ENCODE results near the gene PELI2. TPM values are rescaled to one million over a fixed set of nuclear protein-coding genes. Genes with fewer than 3 reads are reported as not detected.

The PELI2 gene
- total RNA-seq, 2 donors from 2014 or later, result 3.0 to 3.7 TPM

GRCh38 chr14:56115976-56116893 lies 2.0 kb upstream of the PELI2 start:
- DNase-seq (no peak), ATAC-seq (no peak)
- intact Hi-C loops (cut with DNase I), result loop anchor here (10.0 kb wide), 3 partner anchors 219 to 401 kb away; no protein-coding TSS in a partner anchor

GRCh38 chr14:56118611-56119181 lies 485 bp downstream of the PELI2 start:
- ATAC-seq (peak; percentile 60 to 62), DNase-seq (peak; percentile 51)
- intact Hi-C loops (cut with DNase I), result loop anchor here (10.0 kb wide), 3 partner anchors 216 to 404 kb away; no protein-coding TSS in a partner anchor

DNA sequence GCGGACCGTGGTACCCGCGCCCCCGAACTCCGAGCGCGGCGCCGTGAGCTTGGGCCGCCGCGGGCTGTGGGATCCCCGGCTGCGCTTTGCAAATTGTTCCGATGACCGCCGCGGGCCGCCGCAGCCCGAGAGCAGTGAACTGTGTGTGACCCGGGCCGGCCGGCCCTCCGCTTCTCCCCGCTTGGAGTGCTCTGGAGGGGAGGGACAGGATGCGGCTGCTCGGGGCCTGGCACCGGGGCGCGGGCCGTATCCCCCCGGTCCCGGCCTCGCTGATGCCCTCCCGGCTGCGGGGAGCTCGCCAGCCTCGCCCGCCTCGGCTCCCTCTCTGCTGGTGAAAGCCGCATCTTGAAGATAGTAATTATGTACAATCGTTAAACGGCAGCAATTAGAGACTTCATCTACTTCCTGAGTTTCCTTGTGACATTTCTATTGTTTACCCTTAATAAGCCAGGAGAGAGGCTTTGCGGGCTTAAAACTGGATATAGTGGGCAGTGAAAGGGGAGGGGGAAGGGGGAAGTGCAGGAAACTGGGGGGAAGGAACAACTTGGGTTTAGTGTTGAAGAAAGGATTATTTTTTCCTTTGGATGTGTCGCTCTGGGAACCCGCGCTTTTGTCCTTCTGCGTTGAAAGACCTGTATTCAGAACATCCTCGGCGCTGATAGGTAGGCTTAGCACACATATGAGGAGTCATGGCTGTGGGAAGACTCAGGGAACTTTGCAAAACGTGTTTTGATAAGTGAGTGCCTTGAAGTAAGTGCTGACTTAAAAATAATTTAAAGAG lies 1.2 kb downstream of the PELI2 start:
- intact Hi-C loops (cut with DNase I), result loop anchor here (10.0 kb wide), 3 partner anchors 215 to 405 kb away; no protein-coding TSS in a partner anchor
- peak; percentile 65 for DNase-seq
- peak; percentile 49 to 79 for ATAC-seq

DNA sequence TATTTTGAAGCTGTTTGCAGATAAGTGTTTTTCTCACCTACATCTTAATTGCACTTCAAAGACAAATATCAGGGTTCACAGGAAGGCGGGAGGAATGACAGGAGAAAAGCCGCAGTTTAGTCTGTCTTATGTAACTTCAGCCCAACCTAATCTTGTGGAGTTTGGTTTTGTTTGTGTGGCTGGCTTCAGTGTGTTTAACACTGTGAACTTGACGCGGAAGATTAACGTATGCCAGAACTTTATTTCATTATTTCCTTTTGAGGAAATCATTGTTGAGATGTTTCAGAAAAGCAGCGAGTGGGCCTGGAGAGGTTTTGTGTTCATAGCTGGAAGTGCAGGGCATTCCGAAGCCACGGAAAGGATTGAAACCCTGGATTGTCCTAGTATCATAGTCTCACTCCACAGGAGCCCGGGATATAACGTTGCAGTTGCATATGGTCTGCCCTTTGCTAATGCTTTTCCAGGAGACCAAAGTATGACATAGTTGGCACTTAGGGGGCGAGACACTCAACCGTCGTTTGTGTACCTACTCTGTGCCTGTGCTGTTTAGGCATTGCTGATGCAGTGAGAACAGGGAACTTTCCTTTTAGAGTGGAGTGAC lies 2.0 kb downstream of the PELI2 start:
- intact Hi-C loops (cut with DNase I), result no loop called here
- DNase-seq (no peak), ATAC-seq (no peak)

GRCh38 chr14:56121816-56122215 lies 3.6 kb downstream of the PELI2 start:
- intact Hi-C loops (cut with DNase I), result no loop called here
- no peak for ATAC-seq

DNA sequence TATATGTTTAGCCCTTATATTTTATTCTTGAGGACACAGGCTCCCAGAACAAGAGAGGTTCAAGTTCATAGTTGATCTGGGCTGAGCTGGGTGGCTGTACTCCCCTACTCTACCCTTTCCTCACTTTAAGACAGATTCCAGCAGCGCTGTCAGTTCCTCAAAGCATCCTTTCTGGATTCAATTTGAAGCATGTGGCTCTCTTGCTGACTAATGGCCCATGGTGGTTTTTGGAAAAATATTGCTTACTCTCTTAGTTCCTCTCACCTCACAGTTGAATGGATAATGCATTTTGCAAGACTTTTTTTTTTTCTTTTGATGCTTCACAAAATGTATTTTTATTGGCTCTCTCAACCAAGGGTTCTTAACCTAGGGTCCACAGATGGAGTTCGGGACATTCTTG lies 4.1 kb downstream of the PELI2 start:
- DNase-seq (no peak), ATAC-seq (no peak)
- intact Hi-C loops (cut with DNase I), result no loop called here

More at GRCh38 chr14:56121816-56122215, 3.6 kb downstream of the PELI2 start:
- DNase-seq, result no peak

DNA sequence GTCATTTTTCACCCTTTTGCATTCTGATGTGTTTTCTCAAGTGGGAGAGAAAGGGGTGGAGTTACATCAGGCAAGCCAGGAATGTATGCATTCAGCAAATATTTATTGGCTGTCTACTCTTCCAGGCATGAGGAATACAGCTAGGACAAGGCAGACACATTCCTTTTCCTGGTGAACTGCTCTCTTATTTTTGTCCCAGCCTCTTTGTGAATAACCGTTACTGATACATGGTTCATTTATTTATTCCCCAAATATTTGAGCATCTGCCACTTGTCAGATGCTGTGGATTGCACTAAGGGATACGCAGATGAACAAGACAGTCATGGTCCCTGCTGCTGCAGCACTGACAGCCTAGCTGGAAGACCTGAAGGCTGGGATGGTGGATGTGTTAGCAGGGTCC lies 6.1 kb downstream of the PELI2 start:
- DNase-seq (no peak), ATAC-seq (no peak)
- intact Hi-C loops (cut with DNase I), result no loop called here

DNA sequence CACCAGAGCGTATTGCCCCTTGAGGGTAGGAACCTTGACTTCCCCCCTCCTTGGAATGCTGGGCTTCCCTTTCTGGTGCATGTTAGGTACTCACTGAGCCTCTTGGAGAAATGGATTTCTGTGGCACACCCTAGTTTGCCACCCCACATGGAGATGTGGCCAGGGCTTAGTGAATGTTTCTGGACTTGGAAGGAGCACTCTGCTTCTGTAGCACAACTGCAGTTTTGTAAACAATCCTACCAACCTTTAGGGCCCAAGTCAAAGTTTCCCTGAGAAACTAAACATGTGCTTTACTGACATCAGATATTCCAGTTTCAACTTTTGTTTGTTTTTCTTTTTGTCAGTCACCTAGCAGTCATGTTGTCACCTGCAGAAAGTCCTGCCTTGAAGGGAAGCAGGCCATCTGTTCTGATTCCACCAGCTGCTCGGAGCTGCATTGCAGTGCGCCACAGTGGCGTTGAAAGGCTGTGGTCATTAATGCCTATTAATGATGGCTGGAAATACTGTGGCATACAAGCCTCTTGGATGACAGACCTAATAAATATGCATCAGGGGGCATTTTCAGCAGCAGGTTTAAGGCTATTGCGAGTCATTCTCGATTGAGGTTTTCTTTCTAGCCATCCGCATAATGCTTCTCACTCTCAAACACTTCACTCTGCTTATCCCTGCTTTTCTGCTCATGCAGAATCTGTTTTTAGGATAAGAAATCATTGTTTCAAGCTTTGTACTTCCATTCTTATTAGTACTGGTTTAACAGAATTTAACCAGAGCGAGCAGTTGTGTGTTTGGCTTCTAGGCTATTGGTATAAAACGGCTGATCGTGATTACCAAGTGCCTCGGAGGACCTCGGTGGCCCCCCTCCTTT lies 7.8 kb downstream of the PELI2 start:
- ATAC-seq (no peak), DNase-seq (no peak)
- intact Hi-C loops (cut with DNase I), result no loop called here

GRCh38 chr14:56126637-56126913 lies 8.4 kb downstream of the PELI2 start:
- intact Hi-C loops (cut with DNase I), result no loop called here
- DNase-seq (no peak), ATAC-seq (no peak)

- ATAC-seq (no peak), DNase-seq (no peak)
- intact Hi-C loops (cut with DNase I), result no loop called here
These were observed 8.9 kb downstream of the PELI2 start for GRCh38 chr14:56127156-56127555.

DNA sequence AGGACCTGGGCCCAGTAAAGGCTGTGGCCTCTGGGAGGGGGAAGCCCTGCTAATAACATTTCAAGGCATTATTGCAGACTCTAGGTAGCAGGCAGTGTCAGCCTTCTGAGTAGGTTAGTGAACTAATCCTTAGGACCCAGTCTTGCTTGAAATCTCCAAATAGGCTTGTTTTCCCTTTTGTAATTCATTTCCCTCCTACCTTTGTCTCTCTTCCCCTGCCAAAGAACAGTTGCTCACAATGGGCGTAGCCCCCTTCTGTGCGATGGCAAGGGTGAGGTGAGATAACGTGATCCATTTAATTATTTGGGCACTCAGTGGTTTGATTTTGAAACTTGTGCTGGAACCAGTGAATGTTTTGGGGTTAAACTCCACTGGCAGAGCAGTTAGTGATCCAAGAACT lies 10.9 kb downstream of the PELI2 start:
- DNase-seq (no peak), ATAC-seq (no peak)
- intact Hi-C loops (cut with DNase I), result no loop called here

- ATAC-seq (peak; percentile 27 to 68), DNase-seq (peak; percentile 48)
- intact Hi-C loops (cut with DNase I), result no loop called here
These were observed 11.7 kb downstream of the PELI2 start for GRCh38 chr14:56129933-56130332.

- ATAC-seq (no peak), DNase-seq (no peak)
- intact Hi-C loops (cut with DNase I), result no loop called here
These were observed 13.0 kb downstream of the PELI2 start for GRCh38 chr14:56131004-56131864.

GRCh38 chr14:56131865-56132833 lies 13.9 kb downstream of the PELI2 start:
- DNase-seq, result no peak

GRCh38 chr14:56133547-56133946 lies 15.3 kb downstream of the PELI2 start:
- ATAC-seq (no peak), DNase-seq (no peak)
- intact Hi-C loops (cut with DNase I), result no loop called here

More at GRCh38 chr14:56131865-56132833, 13.9 kb downstream of the PELI2 start:
- intact Hi-C loops (cut with DNase I), result no loop called here
- no peak for ATAC-seq

- ATAC-seq (no peak), DNase-seq (no peak)
- intact Hi-C loops (cut with DNase I), result no loop called here
These were observed 16.8 kb downstream of the PELI2 start for GRCh38 chr14:56135001-56135400.

GRCh38 chr14:56135668-56136067 lies 17.5 kb downstream of the PELI2 start:
- intact Hi-C loops (cut with DNase I), result no loop called here
- no peak for DNase-seq
- ATAC-seq, result no peak
